ENCODE measurements around the gene KCTD16.

KCTD16 gene

DNA sequence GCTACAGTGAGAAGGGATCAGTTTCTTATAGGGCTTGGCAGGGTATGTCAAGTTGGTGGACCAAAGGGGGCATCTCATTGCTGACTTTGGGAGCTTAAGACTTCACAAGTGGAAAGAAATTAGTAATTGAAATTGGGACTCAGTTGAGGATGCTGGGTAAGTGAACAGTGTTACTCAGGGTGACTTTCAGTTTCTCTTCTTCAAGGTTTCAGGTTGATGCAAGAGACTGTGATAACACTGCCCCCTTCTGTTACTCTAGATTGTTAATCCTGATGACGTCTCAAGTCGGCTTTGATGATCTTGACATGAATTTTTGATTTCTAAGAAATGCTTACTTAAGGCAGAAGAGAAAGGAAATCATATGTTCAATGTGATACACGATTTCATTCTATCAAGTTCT lies 21.3 kb downstream of the KCTD16 start (continued):
- TF ChIP-seq ZNF433 (tag by site-specific recombination; IDR thresholded peaks at IDR 0.05; ENCODE audit: low read depth), result no peak
- TF ChIP-seq ZNF114 (tag by site-specific recombination; IDR thresholded peaks at IDR 0.05), result no peak
- no peak for TF ChIP-seq ZNF596 (tag by site-specific recombination; IDR thresholded peaks at IDR 0.05)
- TF ChIP-seq ZXDB (tag by site-specific recombination; IDR thresholded peaks at IDR 0.05), result no peak
- no peak for TF ChIP-seq ZNF530 (tag by site-specific recombination; IDR thresholded peaks at IDR 0.05; ENCODE audit: low read depth)
- no peak for TF ChIP-seq ZNF211 (tag by site-specific recombination; IDR thresholded peaks at IDR 0.05; ENCODE audit: low read depth)
- TF ChIP-seq, protein P1, sequence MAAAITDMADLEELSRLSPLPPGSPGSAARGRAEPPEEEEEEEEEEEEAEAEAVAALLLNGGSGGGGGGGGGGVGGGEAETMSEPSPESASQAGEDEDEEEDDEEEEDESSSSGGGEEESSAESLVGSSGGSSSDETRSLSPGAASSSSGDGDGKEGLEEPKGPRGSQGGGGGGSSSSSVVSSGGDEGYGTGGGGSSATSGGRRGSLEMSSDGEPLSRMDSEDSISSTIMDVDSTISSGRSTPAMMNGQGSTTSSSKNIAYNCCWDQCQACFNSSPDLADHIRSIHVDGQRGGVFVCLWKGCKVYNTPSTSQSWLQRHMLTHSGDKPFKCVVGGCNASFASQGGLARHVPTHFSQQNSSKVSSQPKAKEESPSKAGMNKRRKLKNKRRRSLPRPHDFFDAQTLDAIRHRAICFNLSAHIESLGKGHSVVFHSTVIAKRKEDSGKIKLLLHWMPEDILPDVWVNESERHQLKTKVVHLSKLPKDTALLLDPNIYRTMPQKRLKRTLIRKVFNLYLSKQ (tag by site-specific recombination; IDR thresholded peaks at IDR 0.05; ENCODE audit: borderline replicate concordance), result no peak
- TF ChIP-seq, protein P2, sequence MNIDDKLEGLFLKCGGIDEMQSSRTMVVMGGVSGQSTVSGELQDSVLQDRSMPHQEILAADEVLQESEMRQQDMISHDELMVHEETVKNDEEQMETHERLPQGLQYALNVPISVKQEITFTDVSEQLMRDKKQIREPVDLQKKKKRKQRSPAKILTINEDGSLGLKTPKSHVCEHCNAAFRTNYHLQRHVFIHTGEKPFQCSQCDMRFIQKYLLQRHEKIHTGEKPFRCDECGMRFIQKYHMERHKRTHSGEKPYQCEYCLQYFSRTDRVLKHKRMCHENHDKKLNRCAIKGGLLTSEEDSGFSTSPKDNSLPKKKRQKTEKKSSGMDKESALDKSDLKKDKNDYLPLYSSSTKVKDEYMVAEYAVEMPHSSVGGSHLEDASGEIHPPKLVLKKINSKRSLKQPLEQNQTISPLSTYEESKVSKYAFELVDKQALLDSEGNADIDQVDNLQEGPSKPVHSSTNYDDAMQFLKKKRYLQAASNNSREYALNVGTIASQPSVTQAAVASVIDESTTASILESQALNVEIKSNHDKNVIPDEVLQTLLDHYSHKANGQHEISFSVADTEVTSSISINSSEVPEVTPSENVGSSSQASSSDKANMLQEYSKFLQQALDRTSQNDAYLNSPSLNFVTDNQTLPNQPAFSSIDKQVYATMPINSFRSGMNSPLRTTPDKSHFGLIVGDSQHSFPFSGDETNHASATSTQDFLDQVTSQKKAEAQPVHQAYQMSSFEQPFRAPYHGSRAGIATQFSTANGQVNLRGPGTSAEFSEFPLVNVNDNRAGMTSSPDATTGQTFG (tag by site-specific recombination; IDR thresholded peaks at IDR 0.05; ENCODE audit: borderline replicate concordance), result no peak
- peak; percentile 44; the same call in 1 of the 2 replicates for TF ChIP-seq ZBTB17 (tag by site-specific recombination; IDR thresholded peaks at IDR 0.05)
- TF ChIP-seq PRDM1 (tag by site-specific recombination; IDR thresholded peaks at IDR 0.05), result no peak
- TF ChIP-seq ZNF654 (tag by site-specific recombination; IDR thresholded peaks at IDR 0.05; ENCODE audit: low read depth), result peak; percentile 60
- peak; percentile 64; the same call in 1 of the 2 replicates for TF ChIP-seq ZNF629 (tag by site-specific recombination; IDR thresholded peaks at IDR 0.05)
- TF ChIP-seq, protein P3, sequence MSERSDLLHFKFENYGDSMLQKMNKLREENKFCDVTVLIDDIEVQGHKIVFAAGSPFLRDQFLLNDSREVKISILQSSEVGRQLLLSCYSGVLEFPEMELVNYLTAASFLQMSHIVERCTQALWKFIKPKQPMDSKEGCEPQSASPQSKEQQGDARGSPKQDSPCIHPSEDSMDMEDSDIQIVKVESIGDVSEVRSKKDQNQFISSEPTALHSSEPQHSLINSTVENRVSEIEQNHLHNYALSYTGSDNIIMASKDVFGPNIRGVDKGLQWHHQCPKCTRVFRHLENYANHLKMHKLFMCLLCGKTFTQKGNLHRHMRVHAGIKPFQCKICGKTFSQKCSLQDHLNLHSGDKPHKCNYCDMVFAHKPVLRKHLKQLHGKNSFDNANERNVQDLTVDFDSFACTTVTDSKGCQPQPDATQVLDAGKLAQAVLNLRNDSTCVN (tag by site-specific recombination; optimal IDR thresholded peaks at IDR 0.05), result no peak
- TF ChIP-seq, protein P4, sequence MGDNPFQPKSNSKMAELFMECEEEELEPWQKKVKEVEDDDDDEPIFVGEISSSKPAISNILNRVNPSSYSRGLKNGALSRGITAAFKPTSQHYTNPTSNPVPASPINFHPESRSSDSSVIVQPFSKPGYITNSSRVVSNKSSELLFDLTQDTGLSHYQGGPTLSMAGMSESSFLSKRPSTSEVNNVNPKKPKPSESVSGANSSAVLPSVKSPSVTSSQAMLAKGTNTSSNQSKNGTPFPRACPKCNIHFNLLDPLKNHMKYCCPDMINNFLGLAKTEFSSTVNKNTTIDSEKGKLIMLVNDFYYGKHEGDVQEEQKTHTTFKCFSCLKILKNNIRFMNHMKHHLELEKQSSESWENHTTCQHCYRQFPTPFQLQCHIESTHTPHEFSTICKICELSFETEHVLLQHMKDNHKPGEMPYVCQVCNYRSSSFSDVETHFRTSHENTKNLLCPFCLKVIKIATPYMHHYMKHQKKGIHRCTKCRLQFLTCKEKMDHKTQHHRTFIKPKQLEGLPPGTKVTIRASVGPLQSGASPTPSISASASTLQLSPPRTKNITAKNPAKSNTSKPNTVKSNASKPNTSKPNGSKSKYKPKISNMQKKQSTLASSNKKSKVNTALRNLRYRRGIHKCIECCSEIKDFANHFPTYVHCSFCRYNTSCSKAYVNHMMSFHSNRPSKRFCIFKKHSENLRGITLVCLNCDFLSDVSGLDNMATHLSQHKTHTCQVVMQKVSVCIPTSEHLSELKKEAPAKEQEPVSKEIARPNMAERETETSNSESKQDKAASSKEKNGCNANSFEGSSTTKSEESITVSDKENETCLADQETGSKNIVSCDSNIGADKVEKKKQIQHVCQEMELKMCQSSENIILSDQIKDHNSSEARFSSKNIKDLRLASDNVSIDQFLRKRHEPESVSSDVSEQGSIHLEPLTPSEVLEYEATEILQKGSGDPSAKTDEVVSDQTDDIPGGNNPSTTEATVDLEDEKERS (tag by site-specific recombination; IDR thresholded peaks at IDR 0.05), result no peak
- TF ChIP-seq ZNF561 (tag by site-specific recombination; IDR thresholded peaks at IDR 0.05; ENCODE audit: borderline replicate concordance), result no peak
- TF ChIP-seq ZNF768 (tag by site-specific recombination; IDR thresholded peaks at IDR 0.05), result no peak
- TF ChIP-seq ZNF521 (tag by site-specific recombination; IDR thresholded peaks at IDR 0.05), result no peak
- TF ChIP-seq KLF9 (tag by site-specific recombination; IDR thresholded peaks at IDR 0.05; ENCODE audit: low read depth), result no peak
- TF ChIP-seq SP7 (tag by site-specific recombination; IDR thresholded peaks at IDR 0.05), result no peak
- no peak for TF ChIP-seq ZNF169 (tag by site-specific recombination; IDR thresholded peaks at IDR 0.05)
- no peak for TF ChIP-seq ZNF529 (tag by site-specific recombination; IDR thresholded peaks at IDR 0.05; ENCODE audit: insufficient replicate concordance)
